M059J (cell line): ENCODE data around the gene ADSL. TPM values are rescaled to one million over a fixed set of nuclear protein-coding genes. Genes with fewer than 3 reads are reported as not detected.
"Not testable (repeated sequence)": the region's sequence is repeated elsewhere in the genome, so short reads cannot be mapped to it uniquely, and the experiment has no call there.

ENCODE experiments used
- DNase-seq: peaks from one replicate; pipeline ENCODE4 v3.0.0-alpha.2; 2012; ENCODE audit warnings: low read depth
- total RNA-seq: library from RNA; depleted of rRNA; stranded (reverse); fragments of >200 nt; shearing (Covaris generic); gene quantifications from 2 replicates; pipeline ENCODE4 v1.2.3, GENCODE V29; 2014

Gene ADSL
- total RNA-seq, 1 experiment from 2014 or later = 84.8 TPM

GRCh38 chr22:40368016-40368415 lies 21.7 kb downstream of the ADSL start:
- no peak for DNase-seq

GRCh38 chr22:40368836-40369235 lies 22.5 kb downstream of the ADSL start:
- no peak for DNase-seq

- no peak for DNase-seq
Observed at GRCh38 chr22:40374567-40374966, 28.3 kb downstream of the ADSL start.

GRCh38 chr22:40376149-40376548 lies 29.8 kb downstream of the ADSL start:
- DNase-seq = no peak

DNA sequence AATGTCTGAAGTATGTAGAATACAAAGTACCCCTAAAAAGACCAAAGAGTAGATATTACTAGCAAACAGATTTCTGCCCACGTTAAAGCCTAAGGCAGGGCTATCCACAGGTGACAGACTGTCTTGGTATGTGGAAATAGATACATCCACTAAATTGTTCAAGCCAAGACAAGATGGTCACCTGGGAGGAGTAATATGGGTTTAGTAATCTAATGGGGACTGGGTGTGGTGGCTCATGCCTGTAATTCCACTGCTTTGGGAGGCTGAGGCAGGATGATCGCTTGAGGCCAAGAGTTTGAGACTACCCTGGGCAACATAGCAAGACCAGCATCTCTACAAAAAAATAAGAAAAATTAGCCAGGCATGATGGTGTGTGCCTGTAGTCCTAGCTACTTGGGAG lies 31.6 kb downstream of the ADSL start:
- no peak for DNase-seq

GRCh38 chr22:40378448-40378847 lies 32.1 kb downstream of the ADSL start:
- DNase-seq = not testable (repeated sequence)

DNA sequence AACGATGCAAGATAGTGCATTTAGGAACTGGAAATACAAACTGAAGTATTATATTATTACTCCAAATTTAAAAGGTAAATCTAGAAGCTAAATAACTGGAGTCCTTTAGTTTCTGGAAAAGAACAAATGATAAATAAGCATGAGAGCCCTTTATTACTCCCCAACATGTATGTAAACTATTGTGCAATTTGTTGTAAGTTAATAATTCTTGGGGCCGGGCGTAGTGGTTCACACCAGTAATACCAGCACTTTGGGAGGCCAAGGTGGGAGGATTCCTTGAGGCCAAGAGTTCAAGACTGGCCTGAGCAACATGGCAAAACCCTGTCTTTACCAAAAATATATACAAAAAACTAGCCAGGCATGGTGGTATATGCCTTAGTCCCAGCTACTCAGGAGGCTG lies 35.2 kb downstream of the ADSL start:
- no peak for DNase-seq

GRCh38 chr22:40383905-40384304 lies 37.6 kb downstream of the ADSL start:
- peak; percentile 76 for DNase-seq

DNA sequence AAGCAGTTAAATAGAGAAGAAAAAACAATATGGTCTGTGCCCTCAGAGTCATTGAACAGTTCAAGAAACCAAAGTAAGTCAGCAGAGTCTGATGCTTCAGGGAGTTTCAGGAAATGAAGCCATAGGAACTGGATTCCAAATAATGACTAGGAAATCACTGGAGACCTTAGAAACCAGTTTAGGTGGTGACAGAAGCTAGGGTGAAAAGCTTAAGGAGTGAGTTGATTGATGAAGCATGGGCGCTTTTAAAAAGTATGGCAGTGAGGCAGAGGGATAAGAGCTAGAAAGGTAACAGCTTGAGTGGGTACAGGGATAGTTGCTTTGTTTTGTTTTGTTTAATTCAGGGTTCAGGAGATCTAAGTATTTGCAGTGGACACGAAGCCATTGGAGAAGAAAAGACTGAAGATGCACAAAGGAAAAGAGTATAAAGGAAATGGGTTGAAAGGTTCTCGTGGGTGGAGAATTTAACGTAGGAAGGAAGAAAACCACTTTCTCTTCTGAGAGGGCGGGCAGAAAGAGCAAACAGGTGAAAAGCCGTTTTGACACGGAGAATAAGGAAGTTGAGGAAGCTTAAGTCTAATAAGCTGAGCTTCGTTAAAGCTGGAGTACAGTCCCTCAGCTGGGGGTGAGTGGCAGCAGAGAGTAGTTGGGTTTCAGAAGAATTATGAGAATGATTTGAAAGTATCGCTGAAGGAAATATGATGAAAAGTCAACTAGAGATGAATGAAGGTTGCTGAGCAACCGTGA lies 38.9 kb downstream of the ADSL start:
- no peak for DNase-seq

DNA sequence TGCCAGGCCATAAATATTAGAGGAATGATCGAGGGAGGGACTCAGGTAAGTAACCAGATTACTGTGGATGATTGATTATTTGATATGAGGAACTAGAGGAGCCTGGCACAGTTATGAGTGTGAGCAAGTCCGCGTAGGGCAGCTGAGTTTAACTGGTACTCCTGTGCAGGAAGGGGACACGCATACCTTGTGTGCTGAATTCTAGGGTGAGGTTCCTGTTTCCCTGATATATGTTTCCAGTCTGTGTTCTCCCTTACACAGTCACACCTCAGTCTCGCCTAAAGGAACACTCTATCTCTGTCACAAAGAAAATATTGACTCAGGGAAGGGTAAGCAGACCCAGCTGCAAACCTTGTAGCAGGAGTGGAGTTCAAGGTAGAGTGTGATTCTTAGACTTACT lies 41.4 kb downstream of the ADSL start:
- DNase-seq = no peak

GRCh38 chr22:40388231-40388630 lies 41.9 kb downstream of the ADSL start:
- DNase-seq = no peak

DNA sequence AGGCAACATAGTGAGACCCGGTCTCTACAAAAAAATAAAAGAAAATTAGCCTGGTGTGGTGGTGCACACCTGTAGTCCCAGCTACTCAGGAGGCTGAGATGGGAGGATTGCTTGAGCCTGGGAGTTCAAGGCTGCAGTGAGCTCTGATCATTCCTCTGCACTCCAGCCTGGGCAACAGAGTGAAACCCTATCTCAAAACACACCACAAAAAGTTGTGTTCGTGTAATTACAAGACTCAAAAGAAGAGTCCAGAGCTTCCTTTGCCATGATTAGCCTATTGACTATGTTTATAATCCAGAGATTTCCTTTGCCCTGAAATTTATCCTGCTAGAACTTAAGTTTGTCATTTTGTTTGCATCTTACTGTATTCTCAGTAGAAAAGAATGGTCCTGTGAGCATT lies 45.1 kb downstream of the ADSL start:
- DNase-seq = no peak

GRCh38 chr22:40392618-40393017 lies 46.3 kb downstream of the ADSL start:
- no peak for DNase-seq

DNA sequence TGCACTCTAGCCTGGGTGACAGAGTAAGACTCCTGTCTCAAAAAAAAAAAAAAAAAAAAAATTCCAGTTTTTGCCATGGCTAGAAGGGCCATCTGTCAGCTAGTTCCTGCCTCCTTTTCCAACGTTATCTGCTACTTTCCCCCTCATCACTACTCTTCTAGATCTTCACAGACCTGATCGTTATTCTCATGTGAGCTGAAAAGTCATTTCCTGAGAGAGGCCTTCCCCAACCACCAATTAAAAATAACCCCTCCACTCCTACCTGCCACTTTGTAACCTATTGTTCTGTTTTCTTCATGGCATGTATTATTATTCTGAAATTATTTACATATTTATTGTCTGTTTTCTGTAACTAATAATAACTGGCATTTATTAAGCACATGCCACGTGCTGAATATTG lies 48.3 kb downstream of the ADSL start:
- no peak for DNase-seq

GRCh38 chr22:40395607-40396006 lies 49.3 kb downstream of the ADSL start:
- no peak for DNase-seq

DNA sequence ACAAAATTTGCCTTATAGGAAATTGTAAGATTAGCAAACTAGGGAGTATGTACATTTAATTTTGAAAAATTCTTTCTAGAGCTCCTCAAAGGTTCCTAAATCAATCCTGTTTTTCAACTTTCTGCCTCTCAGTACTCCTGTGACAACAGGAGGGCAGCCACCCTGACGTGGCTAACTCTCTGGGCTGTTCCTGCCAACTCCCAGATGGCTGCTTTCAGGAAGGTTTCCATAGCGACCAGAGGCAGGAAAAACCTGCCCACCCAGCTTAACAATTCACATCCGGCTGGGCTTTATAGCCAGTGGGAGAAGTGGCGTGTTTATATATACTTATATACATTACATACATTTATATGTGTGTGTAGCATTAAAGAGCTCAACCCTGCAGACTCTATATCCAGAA lies 50.6 kb downstream of the ADSL start:
- no peak for DNase-seq

DNA sequence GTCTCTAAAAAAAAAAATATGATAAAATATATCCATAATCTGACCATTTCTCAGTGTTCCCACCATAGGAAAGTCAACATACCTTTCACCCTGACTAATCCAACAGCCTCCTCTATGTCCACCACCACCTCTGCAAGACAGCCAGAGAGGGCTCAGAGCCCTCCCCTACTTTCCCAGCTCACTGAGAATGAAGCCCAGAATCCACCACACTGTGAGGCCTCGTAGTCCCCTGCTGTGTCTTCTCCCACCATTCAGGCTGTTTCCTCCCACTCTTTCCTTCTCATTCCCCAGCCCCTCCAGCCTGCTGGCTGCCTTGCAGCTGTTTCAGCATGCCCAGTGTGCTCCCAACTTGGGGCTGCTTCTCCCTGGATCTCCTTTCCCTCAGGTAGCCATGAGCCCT lies 51.1 kb downstream of the ADSL start:
- DNase-seq = no peak

GRCh38 chr22:40399621-40400020 lies 53.3 kb downstream of the ADSL start:
- DNase-seq = no peak

GRCh38 chr22:40400159-40400558 lies 53.9 kb downstream of the ADSL start:
- no peak for DNase-seq

DNA sequence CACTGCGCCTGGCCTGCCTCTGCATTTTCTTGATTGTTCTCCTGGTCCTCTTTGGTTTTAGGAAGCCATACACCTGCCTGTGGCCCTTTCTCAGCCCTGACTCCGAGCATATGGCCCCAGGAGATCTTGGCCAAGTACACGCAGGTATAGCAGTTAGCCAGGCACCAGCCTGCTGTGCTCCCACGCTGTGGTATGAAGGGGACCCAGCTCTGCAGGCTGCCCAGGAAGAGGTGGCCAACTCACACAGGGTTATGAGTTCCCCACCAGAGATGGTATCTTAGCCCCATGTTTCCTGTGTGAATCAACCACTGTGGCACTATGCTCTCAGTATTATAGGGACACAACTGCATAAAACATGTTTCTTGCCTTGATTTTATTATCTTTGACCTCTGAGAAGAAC lies 55.2 kb downstream of the ADSL start:
- no peak for DNase-seq

- no peak for DNase-seq
Observed at GRCh38 chr22:40401981-40402406, 55.7 kb downstream of the ADSL start.

- DNase-seq = no peak
Observed at GRCh38 chr22:40403141-40403540, 56.8 kb downstream of the ADSL start.

GRCh38 chr22:40403651-40404050 lies 57.4 kb downstream of the ADSL start:
- DNase-seq = no peak
